Activated T-cell treated with anti-CD3 and anti-CD28 coated beads, Interleukin-2, amount 50 U/mL, for 1 hour (primary cell): ENCODE results near the gene PES1.
"Not testable (repeated sequence)": the region's sequence is repeated elsewhere in the genome, so short reads cannot be mapped to it uniquely, and the experiment has no call there.

Experiments used
- DNase-seq: peaks from one replicate; pipeline ENCODE4 v3.0.0-alpha.2; 2020

Gene PES1

GRCh38 chr22:30574095-30574981, 17.4 kb downstream of the PES1 start, which contains the start of gene GAL3ST1:
Gene GAL3ST1, minus strand, starts transcription at chr22:30574665. Its CDS starts 17,273 bp downstream, at chr22:30557392.
- no peak for DNase-seq

- no peak for DNase-seq
Measured at GRCh38 chr22:30573594-30574094, 18.1 kb downstream of the PES1 start.

DNA sequence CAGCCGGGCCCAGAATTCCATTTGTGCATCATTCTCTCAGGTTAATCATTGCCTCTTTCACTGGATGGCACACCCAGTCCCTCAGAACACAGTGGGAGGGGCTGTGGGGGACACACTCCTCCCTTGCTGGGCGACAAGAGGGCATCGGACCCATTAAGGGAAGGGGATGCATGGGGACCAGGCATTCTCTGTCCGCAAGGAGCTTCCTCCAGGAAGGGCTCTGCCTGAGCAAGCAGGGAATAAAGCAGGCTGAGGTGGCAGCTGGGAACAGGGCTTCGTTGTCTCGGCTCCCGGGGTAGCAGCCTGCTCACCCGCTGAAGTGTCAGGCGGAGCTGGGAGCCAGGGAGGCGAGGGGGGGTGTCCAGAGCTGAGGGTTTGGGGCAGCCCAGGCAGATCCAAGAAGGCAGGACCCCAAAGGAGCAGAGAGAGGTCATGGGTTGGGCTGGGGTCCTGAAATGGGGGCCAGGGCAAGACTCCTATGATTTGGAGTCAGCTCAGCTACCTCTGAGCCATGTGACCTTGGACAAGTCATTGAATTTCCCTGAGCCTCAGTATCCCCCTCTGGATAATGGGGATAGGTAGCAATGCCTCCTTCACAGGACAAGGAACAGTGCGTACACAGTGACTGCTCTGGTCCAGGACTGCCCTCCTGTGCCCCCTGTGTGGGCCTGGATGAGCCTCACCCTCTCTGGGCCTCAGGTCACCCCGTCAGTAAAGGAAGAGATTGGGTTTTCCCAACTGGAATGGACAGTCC, 18.7 kb downstream of the PES1 start:
- DNase-seq = no peak

DNA sequence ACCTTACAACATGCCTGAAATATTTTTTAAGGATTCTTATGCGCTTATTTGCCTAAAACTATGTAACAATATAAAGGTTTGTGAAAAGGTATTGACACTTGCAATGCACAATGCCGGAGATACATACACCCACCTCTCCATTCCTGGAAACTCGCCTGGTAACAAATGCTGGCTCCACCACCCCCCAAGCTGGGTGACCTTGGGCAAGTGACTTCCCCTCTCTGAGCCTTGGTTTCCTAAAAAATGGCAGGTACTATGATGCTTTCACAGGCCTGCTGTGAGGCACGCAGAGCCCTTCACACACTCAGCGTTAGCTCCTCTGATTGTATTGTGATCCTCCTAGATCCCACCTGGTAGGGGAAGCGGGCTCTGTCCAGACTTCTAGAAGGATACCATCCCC, 19.5 kb downstream of the PES1 start:
- DNase-seq = no peak

DNA sequence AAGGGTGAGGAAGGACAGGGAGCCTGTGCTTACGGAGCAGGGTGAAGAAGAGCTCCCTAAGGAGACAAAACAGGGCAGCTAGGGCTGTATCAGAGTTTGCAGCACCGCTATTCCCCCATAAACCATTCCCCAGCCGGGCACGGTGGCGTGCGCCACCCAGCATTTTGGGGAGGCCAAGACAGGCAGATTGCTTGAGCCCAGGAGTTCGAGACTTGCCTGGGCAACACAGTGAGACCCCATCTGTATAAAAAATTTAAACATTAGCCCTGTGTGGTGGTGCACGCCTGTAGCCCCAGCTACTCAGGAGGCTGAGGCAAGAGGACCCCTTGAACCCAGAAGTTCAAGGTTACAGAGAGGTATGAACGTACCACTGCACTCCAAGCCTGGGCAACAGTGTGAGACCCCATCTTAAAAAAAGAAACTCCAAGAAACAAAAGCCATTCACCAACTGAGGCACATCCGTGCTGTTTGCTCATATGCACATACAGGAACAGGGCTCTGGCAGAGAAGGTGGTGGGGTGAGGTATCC, 22.0 kb downstream of the PES1 start:
- DNase-seq = no peak

GRCh38 chr22:30568137-30568805, 23.4 kb downstream of the PES1 start:
- no peak for DNase-seq

DNA sequence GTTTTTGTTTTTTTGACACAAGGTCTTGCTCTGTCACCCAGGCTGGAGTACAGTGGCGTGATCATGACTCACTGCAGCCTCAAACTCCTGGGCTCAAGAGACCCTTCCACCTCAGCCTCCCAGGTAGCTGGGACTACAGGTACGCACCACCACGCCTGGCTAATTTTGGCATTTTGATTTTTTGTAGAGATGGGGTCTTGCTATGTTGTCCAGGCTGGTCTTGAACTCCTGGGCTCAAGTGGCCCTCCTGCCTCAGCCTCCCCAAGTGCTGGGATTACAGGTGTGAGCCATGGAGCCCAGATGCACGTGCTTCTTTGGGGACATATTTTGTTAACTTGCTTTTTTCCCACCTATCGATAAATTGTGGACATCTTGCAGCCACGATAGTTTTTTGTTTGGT, 24.4 kb downstream of the PES1 start:
- DNase-seq = not testable (repeated sequence)

- no peak for DNase-seq
Measured at GRCh38 chr22:30566125-30566524, 25.6 kb downstream of the PES1 start.

- no peak for DNase-seq
Measured at GRCh38 chr22:30565341-30565740, 26.4 kb downstream of the PES1 start.

DNA sequence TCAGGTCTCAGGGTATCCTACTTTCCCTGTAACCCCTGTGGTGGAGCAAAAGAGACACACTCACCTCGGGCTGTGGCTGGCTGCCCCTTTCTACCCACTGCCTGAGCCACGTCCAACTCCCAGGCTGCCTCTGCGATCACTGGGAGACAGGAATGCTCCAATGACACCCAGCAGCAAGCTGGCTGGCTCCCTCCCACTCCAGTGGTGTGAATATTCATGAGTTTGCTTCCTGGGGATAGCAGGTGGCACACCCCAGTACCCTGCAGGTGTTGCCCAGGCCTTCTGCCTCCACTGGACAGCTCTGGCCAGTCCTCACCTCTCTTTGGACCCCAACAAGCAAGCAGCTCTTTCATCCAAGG, 27.0 kb downstream of the PES1 start:
- no peak for DNase-seq

GRCh38 chr22:30564045-30564760, 27.5 kb downstream of the PES1 start:
- no peak for DNase-seq

DNA sequence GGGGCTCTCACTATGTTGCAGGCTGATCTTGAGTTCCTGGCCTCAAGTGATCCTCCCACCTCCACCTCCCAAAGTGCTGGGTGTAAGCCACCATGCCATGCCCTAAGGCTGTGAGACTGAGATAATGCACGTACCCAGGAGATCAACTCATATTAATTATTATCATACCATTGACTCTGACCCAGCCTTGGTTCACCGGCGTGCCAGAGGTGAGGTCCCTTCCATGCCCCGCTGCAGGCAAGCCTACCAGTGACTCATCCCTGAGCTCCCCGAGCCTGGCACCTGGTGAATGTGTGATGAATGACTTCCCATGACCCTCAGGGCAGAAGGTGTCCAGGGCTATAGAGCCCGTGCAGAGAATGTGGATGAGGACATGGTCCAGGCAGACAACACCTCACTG, 29.3 kb downstream of the PES1 start:
- no peak for DNase-seq

- DNase-seq = no peak
Measured at GRCh38 chr22:30561402-30562189, 30.1 kb downstream of the PES1 start.

DNA sequence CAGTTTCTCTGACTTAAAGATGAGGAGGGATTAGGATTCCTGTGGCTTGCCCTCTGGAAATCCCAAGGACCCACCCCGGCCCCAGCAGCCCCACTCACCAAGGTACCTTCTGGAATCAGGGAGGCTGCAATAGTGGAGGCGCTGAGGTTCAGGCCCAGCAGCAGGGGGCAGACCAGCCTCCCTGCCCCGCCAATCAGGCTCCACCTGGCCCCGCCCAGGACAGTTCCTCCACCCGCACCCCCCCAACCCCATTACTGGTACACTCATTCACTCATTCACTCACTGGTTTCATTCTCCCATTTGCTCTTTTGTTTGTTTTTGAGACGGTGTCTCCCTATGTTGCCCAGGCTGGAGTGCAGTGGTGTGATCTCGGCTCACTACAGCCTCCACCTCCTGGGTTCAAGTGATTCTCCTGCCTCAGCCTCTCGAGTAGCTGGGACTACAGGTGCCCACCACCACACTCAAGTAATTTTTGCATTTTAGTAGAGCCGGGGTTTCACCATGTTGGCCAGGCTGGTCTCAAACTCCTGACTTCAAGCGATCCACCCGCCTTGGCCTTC, 31.0 kb downstream of the PES1 start:
- not testable (repeated sequence) for DNase-seq

- DNase-seq = no peak
Measured at GRCh38 chr22:30559889-30560288, 31.8 kb downstream of the PES1 start.

GRCh38 chr22:30557243-30557642, 34.5 kb downstream of the PES1 start:
- no peak for DNase-seq

DNA sequence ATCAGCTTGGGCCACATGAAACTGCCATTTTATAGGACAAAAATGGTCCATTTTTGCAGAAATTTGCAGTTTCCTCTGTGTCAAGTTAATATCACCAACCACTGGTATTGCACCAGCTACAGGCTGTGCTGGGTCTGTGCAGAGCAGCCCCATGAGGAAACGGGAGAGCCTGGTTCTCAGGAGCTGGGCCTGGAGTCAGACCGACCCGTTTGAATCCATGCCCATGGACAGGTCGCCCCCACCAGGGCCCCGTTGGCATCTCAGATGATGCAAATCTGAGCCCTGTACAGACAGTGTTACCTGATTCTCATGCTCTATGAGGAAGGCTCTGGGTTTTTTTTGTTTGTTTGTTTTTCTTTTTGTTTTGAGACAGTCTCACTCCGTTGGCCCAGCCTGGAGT, 35.3 kb downstream of the PES1 start:
- DNase-seq = no peak

DNA sequence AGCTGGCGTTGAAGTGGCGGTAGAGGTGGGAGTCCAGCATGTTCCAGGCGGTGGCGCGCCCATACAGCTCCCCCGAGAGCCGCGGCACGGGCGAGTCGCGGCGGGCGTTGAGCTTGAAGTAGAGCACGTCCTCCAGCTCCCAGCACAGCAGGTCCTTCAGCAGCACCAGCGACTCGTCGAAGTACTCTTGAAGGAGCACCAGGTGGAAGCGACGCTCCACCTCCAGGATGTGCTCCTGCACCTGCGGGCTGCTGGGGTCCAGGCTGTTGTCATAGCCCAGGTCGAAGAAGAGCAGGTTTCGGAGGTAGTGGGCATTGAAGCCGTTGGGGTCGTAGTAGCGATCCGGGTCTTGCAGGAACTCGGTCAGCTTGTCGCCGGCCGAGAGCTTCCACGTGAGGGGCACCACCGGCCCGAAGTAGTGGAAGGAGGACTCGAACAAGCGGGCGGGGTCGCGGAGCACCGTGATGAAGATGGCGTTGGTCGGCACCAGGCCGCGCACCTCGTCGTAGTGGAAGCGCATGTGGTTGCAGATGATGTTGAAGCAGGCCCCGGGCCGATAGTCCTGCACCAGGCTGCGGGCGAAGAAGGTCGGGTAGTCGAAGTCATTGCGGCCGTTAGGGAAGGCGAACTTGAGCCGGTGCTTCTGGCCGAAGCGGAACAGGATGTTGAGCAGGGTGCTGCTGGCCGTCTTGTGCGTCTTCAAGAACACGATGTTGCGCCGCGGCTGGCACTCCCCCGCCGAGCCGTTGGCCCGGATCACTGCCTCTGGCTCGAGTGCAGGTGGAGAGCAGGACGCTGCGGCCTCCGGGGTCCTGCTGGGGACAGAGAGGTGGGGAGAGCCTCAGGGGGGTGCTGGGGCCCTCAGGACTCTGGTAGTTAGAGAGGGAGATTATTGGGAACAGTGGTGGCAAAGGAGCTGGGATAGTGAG, 36.2 kb downstream of the PES1 start:
- no peak for DNase-seq

DNA sequence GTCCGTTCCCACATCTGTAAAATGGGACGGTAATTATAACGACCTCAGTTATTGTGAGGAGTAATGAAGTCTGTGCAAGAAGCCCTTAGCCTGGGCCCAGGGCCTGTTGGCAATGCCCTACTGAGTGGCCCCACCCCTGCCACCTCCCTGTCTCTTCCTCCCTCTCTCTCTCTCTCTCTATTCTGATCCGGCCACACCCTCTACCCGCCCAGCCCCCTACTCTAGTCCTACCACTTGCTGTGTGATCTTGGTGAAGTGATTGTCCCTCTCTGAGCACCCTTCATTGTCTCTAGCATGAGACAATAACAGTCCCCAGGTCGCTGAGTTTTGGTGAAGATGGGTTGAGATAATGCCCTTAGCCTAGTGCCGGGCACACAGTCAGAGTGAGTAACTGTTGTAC, 37.7 kb downstream of the PES1 start:
- no peak for DNase-seq

GRCh38 chr22:30552719-30553118, 39.0 kb downstream of the PES1 start:
- DNase-seq = no peak
